Hematopoietic multipotent progenitor cell treated with erythropoietin and hydrocortisone succinate and interleukin-3 and kit ligand, for 8 days (in vitro differentiated cells): ENCODE data around the gene TDRD7.

Source experiments
- DNase-seq: peaks from one replicate; pipeline ENCODE4 v3.0.0-alpha.2; 2015

The TDRD7 gene

GRCh38 chr9:97510797-97511654 is 99.1 kb downstream of the TDRD7 start:
- no peak for DNase-seq

DNA sequence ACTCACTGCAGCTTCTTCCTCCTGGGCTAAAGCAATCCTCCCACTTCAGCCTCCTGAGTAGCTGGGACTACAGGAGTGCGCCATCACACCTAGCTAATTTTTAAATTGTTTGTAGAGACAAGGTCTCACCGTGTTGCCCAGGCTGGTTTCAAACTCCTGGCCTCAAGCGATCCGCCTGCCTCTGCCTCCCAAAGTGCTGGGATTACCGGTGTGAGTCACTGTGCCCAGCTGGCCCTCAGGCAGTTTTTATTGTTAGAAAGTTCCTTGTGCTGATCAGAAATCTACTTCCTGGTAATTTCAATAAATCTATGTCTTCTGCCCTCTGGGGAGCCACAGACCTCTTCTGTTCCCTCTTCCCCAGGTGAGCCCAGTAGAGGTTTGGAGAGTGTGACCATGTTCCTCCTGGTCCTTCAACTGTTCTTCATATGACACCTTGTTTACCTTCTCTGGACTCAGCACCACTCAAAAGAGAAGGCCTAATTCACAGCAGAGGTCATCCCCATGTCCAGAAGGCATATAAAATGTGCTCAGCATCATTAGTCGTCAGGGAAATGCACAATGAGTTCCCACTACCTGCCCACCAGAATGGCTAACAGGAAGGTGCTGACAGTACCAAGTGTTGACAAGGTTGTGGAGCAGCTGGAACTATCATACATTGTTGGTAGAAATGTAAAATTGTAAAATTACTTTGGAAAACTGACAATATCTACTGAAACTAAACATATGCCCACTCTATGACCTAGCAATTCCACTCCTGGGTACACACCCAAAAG is 99.9 kb downstream of the TDRD7 start:
- no peak for DNase-seq

GRCh38 chr9:97512966-97513560 is 101.2 kb downstream of the TDRD7 start:
- no peak for DNase-seq

- DNase-seq = no peak
Observed at GRCh38 chr9:97514531-97514930, 102.6 kb downstream of the TDRD7 start.

GRCh38 chr9:97515662-97516061 is 103.8 kb downstream of the TDRD7 start:
- no peak for DNase-seq

- DNase-seq = no peak
Observed at GRCh38 chr9:97516111-97516510, 104.2 kb downstream of the TDRD7 start.

DNA sequence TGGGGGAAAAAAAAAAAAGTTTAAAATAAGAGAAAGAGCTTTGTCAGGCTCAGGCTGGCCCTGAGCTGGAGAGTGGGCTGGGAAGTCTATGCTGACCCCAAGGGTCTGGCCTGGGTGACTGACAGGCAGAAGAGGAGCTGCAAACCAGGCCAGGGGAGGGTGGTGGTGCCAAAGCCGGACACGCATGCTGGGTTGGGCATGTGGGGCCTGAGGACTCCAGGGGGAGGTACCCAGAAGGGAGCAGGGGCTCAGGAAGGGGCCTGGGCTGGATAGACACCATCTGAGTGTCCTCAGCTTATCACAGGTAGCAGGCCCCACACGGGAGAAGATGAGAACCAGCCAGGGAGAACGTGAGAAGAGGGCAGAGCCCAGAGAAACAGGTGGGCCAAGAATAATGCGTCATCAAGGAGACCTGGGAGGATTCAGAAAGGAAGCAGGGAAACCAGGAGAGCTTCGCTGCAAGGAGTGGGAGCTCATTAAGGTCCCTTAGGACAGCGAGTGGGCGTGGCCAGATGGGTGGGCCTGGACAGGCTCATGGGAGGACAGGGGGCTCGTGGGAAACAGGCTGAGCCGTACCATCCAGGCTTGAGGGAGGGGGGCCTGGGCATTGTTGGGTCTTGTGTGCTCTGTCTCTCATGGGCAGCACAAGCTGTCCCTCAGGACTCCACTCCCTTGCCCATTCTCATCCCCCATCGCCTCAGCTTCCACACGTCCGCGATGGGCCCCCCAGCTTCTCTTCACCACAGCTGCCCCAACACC is 105.6 kb downstream of the TDRD7 start:
- DNase-seq = no peak

DNA sequence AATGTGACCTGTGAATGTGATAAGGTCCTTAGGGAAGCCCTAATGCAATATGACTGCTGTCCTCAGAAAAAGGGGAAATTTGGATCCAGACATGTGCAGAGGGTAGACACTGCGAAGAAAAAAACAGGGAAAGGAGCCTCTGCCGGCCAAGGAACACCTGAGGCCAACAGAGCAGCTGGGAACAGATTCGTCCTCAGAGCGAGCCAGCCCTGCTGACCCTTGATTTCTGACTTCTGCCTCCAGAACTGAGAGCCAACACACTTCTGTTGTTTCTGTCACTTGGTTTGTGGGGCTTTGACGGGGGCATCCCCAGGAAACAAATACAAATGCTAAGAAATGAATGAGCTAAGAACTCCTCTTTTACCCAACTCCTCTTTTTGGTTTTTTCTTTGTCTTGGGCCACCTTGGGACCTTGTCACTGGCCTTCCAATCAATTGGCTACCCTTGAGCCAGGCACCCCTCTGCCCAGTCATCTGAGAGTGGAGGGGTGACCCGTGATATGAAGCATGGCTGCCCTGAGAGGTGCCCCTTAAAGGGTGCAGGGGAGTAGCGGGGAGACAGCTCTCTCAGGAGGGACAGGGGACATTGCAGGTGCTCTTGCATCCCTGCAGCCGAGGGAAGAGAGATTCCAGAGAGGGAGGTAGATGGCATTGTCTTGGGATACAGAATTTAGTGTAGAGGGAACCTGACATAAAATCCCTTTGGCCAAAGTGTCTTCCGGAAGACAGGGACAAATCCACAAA is 106.4 kb downstream of the TDRD7 start:
- DNase-seq = no peak

DNA sequence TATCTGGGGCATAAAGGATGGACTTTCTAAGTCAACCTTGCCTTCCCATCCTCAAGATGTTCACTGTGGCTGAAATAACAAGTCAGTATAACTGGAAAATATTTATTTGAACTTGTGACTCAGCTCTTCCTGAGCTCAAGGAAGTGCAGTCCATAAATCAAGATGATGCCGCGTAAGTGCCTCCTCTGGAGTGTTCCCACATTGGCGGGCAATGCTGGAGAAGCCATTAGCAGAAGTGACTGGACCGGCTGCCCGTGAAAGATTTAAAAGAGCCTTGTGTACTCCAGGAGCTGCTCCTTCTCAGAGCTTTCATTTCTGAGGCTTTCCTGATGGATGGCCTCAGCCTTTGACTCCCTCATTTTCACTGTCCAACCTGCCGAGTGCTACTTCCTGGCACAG is 107.0 kb downstream of the TDRD7 start:
- no peak for DNase-seq

GRCh38 chr9:97519441-97519970 is 107.6 kb downstream of the TDRD7 start:
- DNase-seq = no peak

DNA sequence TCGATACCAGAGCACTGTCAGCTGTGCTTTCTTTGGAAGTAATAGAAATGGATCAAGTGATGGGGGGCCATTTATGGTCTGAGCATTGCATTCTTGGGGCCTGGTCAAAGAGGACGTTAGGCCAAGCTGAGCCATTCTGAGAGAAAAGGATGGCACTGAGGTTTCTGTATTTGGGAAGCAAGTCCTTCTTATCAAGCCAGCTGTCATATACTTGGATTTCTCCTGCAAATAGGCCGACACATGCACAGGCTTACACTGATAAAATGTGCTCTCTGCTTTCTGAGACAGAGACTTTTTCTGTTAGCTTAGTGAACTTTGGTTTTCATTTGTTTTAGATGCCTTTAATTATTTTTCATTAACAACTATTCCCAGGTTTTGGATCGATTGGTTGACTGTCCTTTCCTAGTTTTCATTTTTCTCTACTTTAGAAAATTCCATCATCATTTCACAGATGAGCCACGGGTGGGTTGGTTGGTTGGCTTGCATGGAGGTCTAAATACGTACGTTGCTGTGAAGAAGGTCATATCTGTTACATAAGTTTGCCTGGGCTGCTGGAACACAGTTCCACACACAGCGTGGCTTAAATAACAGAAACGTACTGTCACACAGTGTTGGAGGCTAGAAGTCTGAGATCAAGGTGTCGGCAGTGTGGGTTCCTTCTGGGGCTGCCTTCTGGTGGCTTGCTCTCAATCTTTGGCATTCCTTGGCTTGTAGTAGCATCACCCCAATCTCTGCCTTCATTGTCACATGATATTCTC is 109.9 kb downstream of the TDRD7 start:
- DNase-seq = no peak

GRCh38 chr9:97524424-97524823 is 112.5 kb downstream of the TDRD7 start:
- DNase-seq = no peak

GRCh38 chr9:97525451-97525850 is 113.6 kb downstream of the TDRD7 start:
- no peak for DNase-seq

DNA sequence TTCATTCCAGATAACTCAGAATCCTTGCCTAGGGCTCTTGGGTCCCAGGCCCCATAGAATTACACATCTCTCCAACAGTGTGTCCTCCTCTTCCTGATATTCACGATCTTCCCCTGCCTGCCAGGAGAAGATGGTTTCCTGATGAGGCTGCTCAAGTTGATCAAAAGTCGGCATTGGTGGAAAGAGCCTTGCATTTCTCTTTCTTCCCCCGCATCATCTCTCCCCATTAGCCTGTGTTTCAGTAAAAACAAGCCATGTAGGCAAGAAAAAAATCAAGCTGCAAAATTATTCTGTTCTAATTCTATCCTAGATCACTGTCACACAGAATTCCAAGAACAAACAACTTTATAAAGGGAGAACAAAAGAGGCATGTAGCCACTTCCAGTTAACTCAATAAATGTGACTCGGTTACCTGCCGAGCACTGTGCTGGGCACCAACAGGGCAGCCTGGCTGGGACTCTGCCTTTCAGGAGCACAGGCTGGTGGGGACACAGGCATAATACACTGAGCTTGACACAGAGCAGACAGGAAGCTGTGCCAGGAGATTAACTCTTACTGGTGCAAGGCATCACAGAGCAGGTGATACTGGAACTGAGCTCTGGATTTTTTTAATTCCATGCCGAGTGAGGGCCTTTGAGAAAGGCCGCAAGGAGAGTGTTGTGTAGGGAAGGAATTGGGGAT is 115.1 kb downstream of the TDRD7 start:
- no peak for DNase-seq

GRCh38 chr9:97527626-97528528 is 116.0 kb downstream of the TDRD7 start:
- DNase-seq = no peak

- no peak for DNase-seq
Observed at GRCh38 chr9:97528529-97529230, 116.8 kb downstream of the TDRD7 start.

DNA sequence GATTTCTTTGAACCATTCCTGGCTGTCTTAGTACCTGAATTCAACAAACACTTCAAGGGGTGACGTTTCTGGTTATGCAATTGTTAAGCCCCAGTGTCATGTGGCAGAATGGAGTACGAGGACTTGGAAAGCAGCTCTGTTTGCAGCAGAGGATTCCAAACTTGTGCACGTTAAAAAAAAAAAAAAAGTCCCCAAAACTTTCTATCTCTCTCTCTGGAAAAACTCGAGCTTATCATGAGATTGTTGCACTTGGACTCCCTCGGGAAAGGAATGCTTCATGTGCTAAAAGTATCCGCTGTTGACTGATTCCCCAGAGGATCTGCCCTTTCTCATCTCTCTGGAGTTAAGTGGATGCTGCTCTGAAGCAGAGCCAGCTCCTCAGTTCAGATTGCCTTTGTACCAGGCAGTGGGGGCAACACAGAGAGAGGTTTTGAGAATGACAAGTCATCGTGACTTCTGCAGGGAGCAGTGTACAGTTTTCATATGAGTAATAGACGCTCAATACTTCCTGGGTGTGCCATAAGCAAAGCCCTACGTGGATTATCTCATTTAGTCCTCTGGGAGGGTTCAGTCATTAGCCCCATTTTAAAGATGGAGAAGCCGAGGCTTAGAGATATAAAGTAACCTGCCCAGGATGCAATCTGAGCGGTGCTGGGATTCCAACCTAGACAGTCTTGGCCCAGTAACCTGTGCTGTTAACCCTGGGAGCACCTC is 117.6 kb downstream of the TDRD7 start:
- no peak for DNase-seq

DNA sequence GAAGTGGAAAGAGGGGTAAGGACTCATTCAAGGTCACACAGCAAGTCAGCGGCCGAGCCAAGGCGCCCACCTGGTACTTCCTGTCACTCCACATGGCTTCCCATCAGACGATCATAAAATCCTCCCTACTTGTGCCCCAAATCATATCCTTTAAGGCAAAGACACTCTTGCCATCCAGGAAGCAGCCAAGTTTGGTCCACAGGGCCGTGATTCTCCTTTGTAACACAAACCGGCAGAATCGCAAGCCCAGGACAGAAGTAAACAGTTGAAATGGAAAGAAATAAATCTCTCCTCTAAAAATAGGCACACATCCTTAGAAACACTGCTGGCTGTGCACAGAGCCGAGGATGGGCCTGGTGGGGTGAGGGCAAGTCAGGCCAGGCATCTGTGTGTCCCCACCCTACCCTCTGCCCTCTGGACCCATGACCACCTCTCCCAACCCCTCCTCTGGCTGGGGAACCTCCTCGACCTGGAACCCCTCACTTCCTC is 120.0 kb downstream of the TDRD7 start:
- no peak for DNase-seq
